Tibial nerve (tissue), 4 donors: ENCODE measurements around the gene LCP1. TPM values are rescaled to one million over a fixed set of nuclear protein-coding genes. Genes with fewer than 3 reads are reported as not detected.
A peak's percentile ranks its signal among the peaks of the same experiment; 100 is the strongest.

Source experiments
- DNase-seq, 2 donors: peaks; one replicate each; pipeline ENCODE4 v3.0.0-alpha.2; 2019; ENCODE audit warnings: low spot score in 2 of 2
- H3K27ac ChIP-seq, 4 donors: fragments of 200-600 bp; sonication (generic) in 3 of 4; one replicate each; pipeline ENCODE4 v1.5.1; 2017 to 2019; ENCODE audit warnings: mild to moderate bottlenecking in 1 of 4
- H3K27me3 ChIP-seq, 2 donors: fragments of 200-600 bp; sonication (generic) in 1 of 2; one replicate each; pipeline versions ENCODE4 v1.5.1 to v1.6.0; 2017 to 2019
- H3K36me3 ChIP-seq, 3 donors: fragments of 200-600 bp; sonication (generic); one replicate each; pipeline ENCODE4 v1.5.1; 2018 to 2019
- H3K4me1 ChIP-seq, 4 donors: fragments of 200-600 bp; sonication (generic) in 3 of 4; one replicate each; pipeline ENCODE4 v1.5.1; 2017 to 2019
- H3K4me3 ChIP-seq, 4 donors: fragments of 200-600 bp; sonication (generic) in 3 of 4; one replicate each; pipeline ENCODE4 v1.5.1; 2017 to 2019; ENCODE audit warnings: mild to moderate bottlenecking in 1 of 4, moderate library complexity in 1 of 4
- H3K9me3 ChIP-seq, 4 donors: fragments of 200-600 bp; sonication (generic) in 3 of 4; one replicate each; pipeline ENCODE4 v1.5.1; 2017 to 2019
- CTCF ChIP-seq, 5 experiments: fragments of 200-600 bp in 3 of 5; fragments of 450-650 bp in 2 of 5; sonication (generic) in 3 of 5; IDR thresholded peaks; one replicate each; pipeline ENCODE4 v1.5.1; 2016 to 2019; ENCODE audit warnings: antibody characterized with exemption in 5 of 5, mild to moderate bottlenecking in 3 of 5, moderate library complexity in 2 of 5
- EP300 ChIP-seq, 2 donors: sonication (generic); formaldehyde crosslinking; IDR thresholded peaks; one replicate each; pipeline ENCODE4 v1.6.1; 2017; ENCODE audit warnings: antibody characterized with exemption in 2 of 2, mild to moderate bottlenecking in 1 of 2
- POLR2A ChIP-seq, 2 donors: fragments of 450-650 bp; IDR thresholded peaks; one replicate each; pipeline ENCODE4 v1.6.1; 2017; ENCODE audit warnings: antibody characterized with exemption in 2 of 2, mild to moderate bottlenecking in 2 of 2, moderate library complexity in 2 of 2
- WGBS, 2 donors: methylation state at CpG; one replicate each; pipeline ENCODE4 v1.1.5; 2018; 5-methylcytosine and 5-hydroxymethylcytosine counted together
- total RNA-seq, 4 donors: library from RNA; depleted of rRNA; stranded (reverse); fragments of >200 nt; gene quantifications; one replicate each; pipeline ENCODE4 v1.1.0, GENCODE V29; 2016

Gene LCP1
- total RNA-seq, 4 donors from 2014 or later = 18.1 to 62.7 (median 22.4) TPM

- no peak for TF ChIP-seq CTCF (IDR thresholded peaks at IDR 0.05)
- TF ChIP-seq EP300 (IDR thresholded peaks at IDR 0.05) = no peak
- TF ChIP-seq POLR2A (IDR thresholded peaks at IDR 0.05) = no peak
- DNase-seq = no peak
- Histone ChIP-seq H3K27me3 (no peaks in the 10 kb centered on the region), H3K4me1 (peaks cover 0 to 35% (median 16%) of the 10 kb centered on the region in 4 donors), H3K9me3 (no peaks in the 10 kb centered on the region), H3K27ac (no peak overlapping the region), H3K4me3 (no peak overlapping the region), H3K36me3 (no peaks in the 10 kb centered on the region)
- 88 to 91% methylated on average over 2 of the region's 2 CpGs for WGBS, 2 donors
Measured at GRCh38 chr13:46173656-46174055, 8.3 kb downstream of the LCP1 start.

- 79 to 84% methylated on average over 6 of the region's 6 CpGs for WGBS, 2 donors
Measured at GRCh38 chr13:46172531-46172991, 9.4 kb downstream of the LCP1 start.

GRCh38 chr13:46171739-46172138, 10.2 kb downstream of the LCP1 start:
- Histone ChIP-seq H3K27me3 (no peaks in the 10 kb centered on the region), H3K9me3 (no peaks in the 10 kb centered on the region), H3K36me3 (no peaks in the 10 kb centered on the region), H3K4me1 (peaks cover 0 to 43% (median 19%) of the 10 kb centered on the region in 4 donors), H3K27ac (no peak overlapping the region), H3K4me3 (no peak overlapping the region)
- WGBS, 2 donors = 83 to 87% methylated on average over 7 of the region's 7 CpGs
- DNase-seq = no peak
- TF ChIP-seq POLR2A (IDR thresholded peaks at IDR 0.05) (no peak), EP300 (IDR thresholded peaks at IDR 0.05) (no peak), CTCF (IDR thresholded peaks at IDR 0.05) (no peak)

More at GRCh38 chr13:46172531-46172991, 9.4 kb downstream of the LCP1 start:
- DNase-seq = no peak
- TF ChIP-seq POLR2A (IDR thresholded peaks at IDR 0.05) = no peak
- H3K4me3 ChIP-seq = no peak overlapping the region
- peaks cover 0 to 43% (median 19%) of the 10 kb centered on the region in 4 donors for H3K4me1 ChIP-seq
- no peaks in the 10 kb centered on the region for H3K9me3 ChIP-seq
- no peak overlapping the region for H3K27ac ChIP-seq
- no peaks in the 10 kb centered on the region for H3K36me3 ChIP-seq
- no peaks in the 10 kb centered on the region for H3K27me3 ChIP-seq

- 41 to 42% methylated on average over 4 of the region's 4 CpGs for WGBS, 2 donors
- H3K36me3 ChIP-seq = no peaks in the 10 kb centered on the region
- TF ChIP-seq CTCF (IDR thresholded peaks at IDR 0.05) = no peak
- no peak for TF ChIP-seq EP300 (IDR thresholded peaks at IDR 0.05)
- TF ChIP-seq POLR2A (IDR thresholded peaks at IDR 0.05) = no peak
- no peaks in the 10 kb centered on the region for H3K9me3 ChIP-seq
- H3K4me1 ChIP-seq = peaks cover 0 to 43% (median 19%) of the 10 kb centered on the region in 4 donors
- no peak overlapping the region for H3K27ac ChIP-seq
- H3K27me3 ChIP-seq = no peaks in the 10 kb centered on the region
- H3K4me3 ChIP-seq = no peak overlapping the region
- DNase-seq = no peak
Measured at GRCh38 chr13:46171217-46171616, 10.8 kb downstream of the LCP1 start.

- peak in 1 of 2 donors; percentile 11 for TF ChIP-seq EP300 (IDR thresholded peaks at IDR 0.05)
- TF ChIP-seq CTCF (IDR thresholded peaks at IDR 0.05) = no peak
- TF ChIP-seq POLR2A (IDR thresholded peaks at IDR 0.05) = no peak
- WGBS, 2 donors = 26% methylated on average over 3 of the region's 3 CpGs
- no peak overlapping the region for H3K27ac ChIP-seq
Measured at GRCh38 chr13:46170687-46171086, 11.3 kb downstream of the LCP1 start.

GRCh38 chr13:46170268-46170667, 11.7 kb downstream of the LCP1 start:
- TF ChIP-seq CTCF (IDR thresholded peaks at IDR 0.05) = no peak
- no peak for TF ChIP-seq EP300 (IDR thresholded peaks at IDR 0.05)
- TF ChIP-seq POLR2A (IDR thresholded peaks at IDR 0.05) = no peak
- no peak for DNase-seq
- peaks cover 0 to 43% (median 19%) of the 10 kb centered on the region in 4 donors for H3K4me1 ChIP-seq
- H3K4me3 ChIP-seq = no peak overlapping the region
- H3K36me3 ChIP-seq = no peaks in the 10 kb centered on the region
- H3K27me3 ChIP-seq = no peaks in the 10 kb centered on the region
- 70 to 79% methylated on average over 7 of the region's 7 CpGs for WGBS, 2 donors
- H3K27ac ChIP-seq = no peak overlapping the region
- H3K9me3 ChIP-seq = no peaks in the 10 kb centered on the region

More at GRCh38 chr13:46170687-46171086, 11.3 kb downstream of the LCP1 start:
- Histone ChIP-seq H3K4me1 (peaks cover 0 to 43% (median 19%) of the 10 kb centered on the region in 4 donors), H3K9me3 (no peaks in the 10 kb centered on the region), H3K36me3 (no peaks in the 10 kb centered on the region), H3K4me3 (no peak overlapping the region), H3K27me3 (no peaks in the 10 kb centered on the region)
- no peak for DNase-seq
